ENCODE results near the gene H6PD. TPM values are rescaled to one million over a fixed set of nuclear protein-coding genes. Genes with fewer than 3 reads are reported as not detected.

The H6PD gene
- total and polyA plus RNA-seq, 9 of the 15 experiments (the other 6 are each of a cell fraction or from before 2014, with no cell fraction given), result 0.04 to 2.5 (median 0.95) TPM

DNA sequence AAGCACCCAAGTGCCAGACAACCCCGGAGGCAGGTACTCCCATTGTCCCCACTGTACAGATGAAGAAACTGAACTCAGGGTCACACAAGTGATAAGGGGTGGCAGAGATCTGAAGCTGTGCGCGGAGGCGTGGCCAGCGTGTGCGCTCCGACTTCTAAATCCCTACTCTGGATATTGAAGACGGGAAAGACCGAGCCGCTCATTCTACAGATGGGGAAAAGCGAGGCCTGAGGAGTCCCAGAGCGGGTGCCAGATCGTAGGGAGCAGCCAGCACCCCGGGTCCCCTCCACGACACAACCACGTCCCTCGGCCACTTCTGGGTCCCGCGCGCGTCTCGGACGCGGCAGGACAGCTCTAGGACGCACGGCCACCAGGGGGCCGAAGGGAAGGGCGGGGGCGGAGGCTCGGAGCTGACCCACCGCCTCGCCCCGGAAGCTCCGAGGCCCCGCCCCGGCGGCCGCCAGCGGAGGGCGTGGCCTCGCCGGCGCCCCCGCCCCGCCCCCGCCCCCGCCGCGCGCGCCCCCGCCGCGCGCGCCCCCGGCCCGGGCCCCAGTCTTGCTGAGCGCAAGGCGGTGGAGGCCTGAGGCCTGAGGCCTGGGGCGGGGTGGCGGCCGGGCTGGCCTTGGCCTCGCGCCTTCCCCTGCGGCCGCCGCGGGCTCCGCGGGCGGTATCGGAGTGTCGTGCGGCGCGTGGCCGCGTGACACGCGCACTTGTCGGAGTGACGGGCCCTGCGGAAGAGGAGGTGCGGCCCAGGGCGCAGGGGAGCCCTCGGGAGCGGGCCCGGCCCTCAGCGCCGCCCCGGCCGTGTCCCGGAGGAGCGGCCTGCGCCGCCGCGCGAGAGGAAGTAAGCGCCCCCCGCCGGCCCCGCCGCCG, at the start of gene H6PD (continued):
- TF ChIP-seq, protein P1, sequence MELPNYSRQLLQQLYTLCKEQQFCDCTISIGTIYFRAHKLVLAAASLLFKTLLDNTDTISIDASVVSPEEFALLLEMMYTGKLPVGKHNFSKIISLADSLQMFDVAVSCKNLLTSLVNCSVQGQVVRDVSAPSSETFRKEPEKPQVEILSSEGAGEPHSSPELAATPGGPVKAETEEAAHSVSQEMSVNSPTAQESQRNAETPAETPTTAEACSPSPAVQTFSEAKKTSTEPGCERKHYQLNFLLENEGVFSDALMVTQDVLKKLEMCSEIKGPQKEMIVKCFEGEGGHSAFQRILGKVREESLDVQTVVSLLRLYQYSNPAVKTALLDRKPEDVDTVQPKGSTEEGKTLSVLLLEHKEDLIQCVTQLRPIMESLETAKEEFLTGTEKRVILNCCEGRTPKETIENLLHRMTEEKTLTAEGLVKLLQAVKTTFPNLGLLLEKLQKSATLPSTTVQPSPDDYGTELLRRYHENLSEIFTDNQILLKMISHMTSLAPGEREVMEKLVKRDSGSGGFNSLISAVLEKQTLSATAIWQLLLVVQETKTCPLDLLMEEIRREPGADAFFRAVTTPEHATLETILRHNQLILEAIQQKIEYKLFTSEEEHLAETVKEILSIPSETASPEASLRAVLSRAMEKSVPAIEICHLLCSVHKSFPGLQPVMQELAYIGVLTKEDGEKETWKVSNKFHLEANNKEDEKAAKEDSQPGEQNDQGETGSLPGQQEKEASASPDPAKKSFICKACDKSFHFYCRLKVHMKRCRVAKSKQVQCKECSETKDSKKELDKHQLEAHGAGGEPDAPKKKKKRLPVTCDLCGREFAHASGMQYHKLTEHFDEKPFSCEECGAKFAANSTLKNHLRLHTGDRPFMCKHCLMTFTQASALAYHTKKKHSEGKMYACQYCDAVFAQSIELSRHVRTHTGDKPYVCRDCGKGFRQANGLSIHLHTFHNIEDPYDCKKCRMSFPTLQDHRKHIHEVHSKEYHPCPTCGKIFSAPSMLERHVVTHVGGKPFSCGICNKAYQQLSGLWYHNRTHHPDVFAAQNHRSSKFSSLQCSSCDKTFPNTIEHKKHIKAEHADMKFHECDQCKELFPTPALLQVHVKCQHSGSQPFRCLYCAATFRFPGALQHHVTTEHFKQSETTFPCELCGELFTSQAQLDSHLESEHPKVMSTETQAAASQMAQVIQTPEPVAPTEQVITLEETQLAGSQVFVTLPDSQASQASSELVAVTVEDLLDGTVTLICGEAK (IDR thresholded peaks at IDR 0.05), result 0 out of 2 replicates have a peak, but pooled peaks have one; percentile 21
- TF ChIP-seq, protein P1 (CRISPR knock-in tag; IDR thresholded peaks at IDR 0.05), result peak; percentile 22; the same call in 1 of the 2 replicates
- TF ChIP-seq COPS2 (conservative IDR thresholded peaks at IDR 0.05), result no peak
- TF ChIP-seq, protein P2, sequence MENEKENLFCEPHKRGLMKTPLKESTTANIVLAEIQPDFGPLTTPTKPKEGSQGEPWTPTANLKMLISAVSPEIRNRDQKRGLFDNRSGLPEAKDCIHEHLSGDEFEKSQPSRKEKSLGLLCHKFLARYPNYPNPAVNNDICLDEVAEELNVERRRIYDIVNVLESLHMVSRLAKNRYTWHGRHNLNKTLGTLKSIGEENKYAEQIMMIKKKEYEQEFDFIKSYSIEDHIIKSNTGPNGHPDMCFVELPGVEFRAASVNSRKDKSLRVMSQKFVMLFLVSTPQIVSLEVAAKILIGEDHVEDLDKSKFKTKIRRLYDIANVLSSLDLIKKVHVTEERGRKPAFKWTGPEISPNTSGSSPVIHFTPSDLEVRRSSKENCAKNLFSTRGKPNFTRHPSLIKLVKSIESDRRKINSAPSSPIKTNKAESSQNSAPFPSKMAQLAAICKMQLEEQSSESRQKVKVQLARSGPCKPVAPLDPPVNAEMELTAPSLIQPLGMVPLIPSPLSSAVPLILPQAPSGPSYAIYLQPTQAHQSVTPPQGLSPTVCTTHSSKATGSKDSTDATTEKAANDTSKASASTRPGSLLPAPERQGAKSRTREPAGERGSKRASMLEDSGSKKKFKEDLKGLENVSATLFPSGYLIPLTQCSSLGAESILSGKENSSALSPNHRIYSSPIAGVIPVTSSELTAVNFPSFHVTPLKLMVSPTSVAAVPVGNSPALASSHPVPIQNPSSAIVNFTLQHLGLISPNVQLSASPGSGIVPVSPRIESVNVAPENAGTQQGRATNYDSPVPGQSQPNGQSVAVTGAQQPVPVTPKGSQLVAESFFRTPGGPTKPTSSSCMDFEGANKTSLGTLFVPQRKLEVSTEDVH (IDR thresholded peaks at IDR 0.05; ENCODE audit: low read depth, partially characterized antibody), result no peak
- TF ChIP-seq, protein P3, sequence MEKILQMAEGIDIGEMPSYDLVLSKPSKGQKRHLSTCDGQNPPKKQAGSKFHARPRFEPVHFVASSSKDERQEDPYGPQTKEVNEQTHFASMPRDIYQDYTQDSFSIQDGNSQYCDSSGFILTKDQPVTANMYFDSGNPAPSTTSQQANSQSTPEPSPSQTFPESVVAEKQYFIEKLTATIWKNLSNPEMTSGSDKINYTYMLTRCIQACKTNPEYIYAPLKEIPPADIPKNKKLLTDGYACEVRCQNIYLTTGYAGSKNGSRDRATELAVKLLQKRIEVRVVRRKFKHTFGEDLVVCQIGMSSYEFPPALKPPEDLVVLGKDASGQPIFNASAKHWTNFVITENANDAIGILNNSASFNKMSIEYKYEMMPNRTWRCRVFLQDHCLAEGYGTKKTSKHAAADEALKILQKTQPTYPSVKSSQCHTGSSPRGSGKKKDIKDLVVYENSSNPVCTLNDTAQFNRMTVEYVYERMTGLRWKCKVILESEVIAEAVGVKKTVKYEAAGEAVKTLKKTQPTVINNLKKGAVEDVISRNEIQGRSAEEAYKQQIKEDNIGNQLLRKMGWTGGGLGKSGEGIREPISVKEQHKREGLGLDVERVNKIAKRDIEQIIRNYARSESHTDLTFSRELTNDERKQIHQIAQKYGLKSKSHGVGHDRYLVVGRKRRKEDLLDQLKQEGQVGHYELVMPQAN (IDR thresholded peaks at IDR 0.05; ENCODE audit: borderline replicate concordance), result peak; percentile 56; the same call in 1 of the 2 replicates
- TF ChIP-seq MTA3 (IDR thresholded peaks at IDR 0.05; ENCODE audit: borderline replicate concordance), result peak; percentile 96
- TF ChIP-seq, protein P4, sequence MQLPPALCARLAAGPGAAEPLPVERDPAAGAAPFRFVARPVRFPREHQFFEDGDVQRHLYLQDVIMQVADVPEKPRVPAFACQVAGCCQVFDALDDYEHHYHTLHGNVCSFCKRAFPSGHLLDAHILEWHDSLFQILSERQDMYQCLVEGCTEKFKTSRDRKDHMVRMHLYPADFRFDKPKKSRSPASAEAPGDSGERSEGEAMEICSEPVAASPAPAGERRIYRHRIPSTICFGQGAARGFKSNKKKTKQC (CRISPR knock-in tag; IDR thresholded peaks at IDR 0.05), result peak; percentile 95
- TF ChIP-seq ZBTB1 (CRISPR knock-in tag; IDR thresholded peaks at IDR 0.05; ENCODE audit: borderline replicate concordance, low read depth), result peak; percentile 95; the same call in 1 of the 2 replicates
- TF ChIP-seq YY1 (IDR thresholded peaks at IDR 0.05; ENCODE audit: borderline replicate concordance in 1 of 3, control insufficient read depth in 1 of 3, extremely low read depth in 1 of 3, insufficient read depth in 3 of 3, insufficient read length in 1 of 3, insufficient replicate concordance in 2 of 3, low read depth in 1 of 3, low read length in 2 of 3), result peak in 2 of 3 experiments; percentile 31 to 70
